Stomach (tissue), 9 donors: ENCODE data around the gene TMEM203. TPM values are rescaled to one million over a fixed set of nuclear protein-coding genes. Genes with fewer than 3 reads are reported as not detected.

ENCODE experiments used
- DNase-seq, 2 donors: peaks; one replicate each; pipeline versions ENCODE4 v3.0.0 to v3.0.0-alpha.2; 2013 to 2019
- H3K27ac ChIP-seq, 5 donors: fragments of 200-600 bp in 4 of 5; sonication (generic) in 4 of 5; one replicate each; pipeline ENCODE4 v1.5.1; 2013 to 2019; ENCODE audit warnings: mild to moderate bottlenecking in 1 of 5, moderate library complexity in 1 of 5
- H3K27me3 ChIP-seq, 3 donors: fragments of 200-600 bp; sonication (generic); one replicate each; pipeline ENCODE4 v1.5.1; 2017 to 2019; ENCODE audit warnings: mixed run types in 1 of 3
- H3K36me3 ChIP-seq, 4 donors: fragments of 200-600 bp; sonication (generic); 1 replicate in 3 of 4; 2 replicates in 1 of 4; pipeline ENCODE4 v1.5.1; 2016 to 2019
- H3K4me1 ChIP-seq, 4 donors: fragments of 200-600 bp; sonication (generic); one replicate each; pipeline ENCODE4 v1.5.1; 2016 to 2019
- H3K4me3 ChIP-seq, 4 donors: fragments of 200-600 bp; sonication (generic) in 3 of 4; one replicate each; pipeline ENCODE4 v1.5.1; 2016 to 2019; ENCODE audit warnings: mild to moderate bottlenecking in 1 of 4
- H3K9me3 ChIP-seq, 4 donors: fragments of 200-600 bp; sonication (generic); one replicate each; pipeline ENCODE4 v1.5.1; 2016 to 2019
- EP300 ChIP-seq: sonication (generic); formaldehyde crosslinking; IDR thresholded peaks from one replicate; pipeline ENCODE4 v1.6.1; 2017; ENCODE audit warnings: antibody characterized with exemption
- POLR2A ChIP-seq, 4 donors: fragments of 450-650 bp; IDR thresholded peaks; one replicate each; pipeline ENCODE4 v1.6.1; 2016; ENCODE audit warnings: antibody characterized with exemption in 4 of 4, control low read depth in 2 of 4, mild to moderate bottlenecking in 1 of 4, moderate library complexity in 1 of 4
- POLR2AphosphoS5 ChIP-seq, 3 donors: sonication (generic); formaldehyde crosslinking; IDR thresholded peaks; one replicate each; pipeline ENCODE4 v1.6.1; 2016; ENCODE audit warnings: antibody characterized with exemption in 3 of 3
- WGBS, 5 donors: extraction: QIAGEN DNeasy Blood & Tissue Kit in 3 of 5; methylation state at CpG; one replicate each; pipeline versions ENCODE4 v1.1.5 to v1.1.7; 2013 to 2018; 5-methylcytosine and 5-hydroxymethylcytosine counted together
- intact Hi-C: fragments of 100-400 bp; cut with DNase I; formaldehyde crosslinking; loops from one replicate; pipeline ENCODE4 v1.15.1; 2023; ENCODE audit warnings: low total_unique reads
- polyA plus RNA-seq, 3 donors: library from polyadenylated mRNA; stranded (reverse); fragments of 200-250 nt; gene quantifications; one replicate each; pipeline ENCODE4 v1.2.3, GENCODE V29; 2013
- total RNA-seq, 5 donors: library from RNA; depleted of rRNA; stranded (reverse); fragments of >200 nt; gene quantifications; one replicate each; pipeline versions ENCODE4 v1.1.0 to v1.2.3, GENCODE V29; 2014 to 2016
- TF ChIP-seq, protein P1 (sequence below), 7 experiments: fragments of 450-650 bp in 4 of 7; fragments of 200-600 bp in 3 of 7; sonication (generic) in 3 of 7; IDR thresholded peaks; one replicate each; pipeline ENCODE4 v1.5.1; 2016 to 2019; ENCODE audit warnings: antibody characterized with exemption in 7 of 7, control low read depth in 2 of 7, mild to moderate bottlenecking in 1 of 7
- donor health status: healthy with polysubstance abuse.
- donor health status: Bipolar disorder and iron deficiency.
- donor health status: healthy.

The TMEM203 gene
- total and polyA plus RNA-seq, 8 donors: 20.6 to 37.0 (median 29.4) TPM

DNA sequence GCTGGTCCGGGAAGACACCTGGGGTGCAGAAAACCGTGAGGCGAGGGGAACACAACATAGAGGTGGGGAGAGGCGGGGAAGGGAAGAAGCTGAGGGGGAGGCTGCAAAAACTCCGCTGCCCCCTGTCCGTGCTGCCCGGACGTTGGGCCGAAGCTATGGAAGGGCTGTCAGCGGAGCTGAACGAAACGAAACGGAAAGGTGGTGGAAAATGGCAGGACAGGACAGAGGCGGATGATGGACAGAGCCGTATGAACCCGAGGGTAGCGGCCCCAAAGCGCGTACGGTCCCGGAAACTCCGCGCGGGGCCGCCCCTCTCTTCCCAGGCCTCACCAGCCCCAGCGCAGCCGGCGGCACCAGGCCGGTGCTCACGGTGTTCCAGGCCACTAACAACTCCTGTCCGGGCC is 17.4 kb downstream of the TMEM203 start:
- TF ChIP-seq POLR2A (IDR thresholded peaks at IDR 0.05) (no peak), POLR2AphosphoS5 (IDR thresholded peaks at IDR 0.05) (no peak), EP300 (no peak)
- TF ChIP-seq, protein P1, sequence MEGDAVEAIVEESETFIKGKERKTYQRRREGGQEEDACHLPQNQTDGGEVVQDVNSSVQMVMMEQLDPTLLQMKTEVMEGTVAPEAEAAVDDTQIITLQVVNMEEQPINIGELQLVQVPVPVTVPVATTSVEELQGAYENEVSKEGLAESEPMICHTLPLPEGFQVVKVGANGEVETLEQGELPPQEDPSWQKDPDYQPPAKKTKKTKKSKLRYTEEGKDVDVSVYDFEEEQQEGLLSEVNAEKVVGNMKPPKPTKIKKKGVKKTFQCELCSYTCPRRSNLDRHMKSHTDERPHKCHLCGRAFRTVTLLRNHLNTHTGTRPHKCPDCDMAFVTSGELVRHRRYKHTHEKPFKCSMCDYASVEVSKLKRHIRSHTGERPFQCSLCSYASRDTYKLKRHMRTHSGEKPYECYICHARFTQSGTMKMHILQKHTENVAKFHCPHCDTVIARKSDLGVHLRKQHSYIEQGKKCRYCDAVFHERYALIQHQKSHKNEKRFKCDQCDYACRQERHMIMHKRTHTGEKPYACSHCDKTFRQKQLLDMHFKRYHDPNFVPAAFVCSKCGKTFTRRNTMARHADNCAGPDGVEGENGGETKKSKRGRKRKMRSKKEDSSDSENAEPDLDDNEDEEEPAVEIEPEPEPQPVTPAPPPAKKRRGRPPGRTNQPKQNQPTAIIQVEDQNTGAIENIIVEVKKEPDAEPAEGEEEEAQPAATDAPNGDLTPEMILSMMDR (IDR thresholded peaks at IDR 0.05): no peak
- Histone ChIP-seq H3K36me3 (peaks cover 42 to 73% (median 69%) of the 10 kb centered on the region in 4 donors), H3K27ac (peak overlapping the region; percentile 96 to 97 (median 96)), H3K4me3 (peak overlapping the region; percentile 95 to 99 (median 97)), H3K4me1 (peaks cover 35 to 77% (median 71%) of the 10 kb centered on the region in 4 donors), H3K9me3 (no peaks in the 10 kb centered on the region), H3K27me3 (no peaks in the 10 kb centered on the region)
- intact Hi-C loops: loop anchor here (10.0 kb wide), 2 partner anchors 47 to 73 kb away; partner anchors contain the start of genes DPP7 and SLC34A3
- WGBS, 5 donors: 0 to 1% (median 1%) methylated on average over 30 to 31 of the region's 31 CpGs
- no peak for DNase-seq

DNA sequence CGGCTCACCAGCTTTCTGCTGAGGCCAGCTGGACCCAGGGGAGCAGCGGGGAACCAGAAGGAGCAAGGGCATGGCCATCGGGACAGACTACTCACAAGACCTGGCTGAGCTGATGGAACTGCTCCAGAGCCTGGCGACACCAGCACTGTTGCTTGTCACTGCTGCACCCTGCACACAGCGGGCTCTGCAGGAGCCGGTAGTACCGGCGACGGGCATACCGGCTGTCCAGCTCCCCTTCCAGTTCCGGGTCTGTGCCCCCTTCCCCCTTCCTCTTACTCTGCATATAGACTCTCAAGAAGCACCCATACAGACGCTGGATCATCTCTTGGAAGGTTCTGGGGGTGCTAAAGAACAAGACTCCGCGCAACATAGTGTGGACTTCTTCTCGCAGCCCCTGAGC is 18.1 kb downstream of the TMEM203 start:
- no peak for TF ChIP-seq POLR2A (IDR thresholded peaks at IDR 0.05)
- no peak for TF ChIP-seq POLR2AphosphoS5 (IDR thresholded peaks at IDR 0.05)
- TF ChIP-seq EP300: no peak
- TF ChIP-seq, protein P1 (IDR thresholded peaks at IDR 0.05): no peak
- DNase-seq: no peak
- intact Hi-C loops: loop anchor here (10.0 kb wide), 2 partner anchors 47 to 73 kb away; partner anchors contain the start of genes DPP7 and SLC34A3
- Histone ChIP-seq H3K27me3 (no peaks in the 10 kb centered on the region), H3K27ac (no peak overlapping the region), H3K9me3 (no peaks in the 10 kb centered on the region), H3K4me1 (peaks cover 35 to 72% (median 67%) of the 10 kb centered on the region in 4 donors), H3K4me3 (peak overlapping the region; percentile 95 to 99 (median 97)), H3K36me3 (peaks cover 49 to 80% (median 73%) of the 10 kb centered on the region in 4 donors)
- 80 to 86% (median 82%) methylated on average over 15 of the region's 15 CpGs for WGBS, 5 donors

DNA sequence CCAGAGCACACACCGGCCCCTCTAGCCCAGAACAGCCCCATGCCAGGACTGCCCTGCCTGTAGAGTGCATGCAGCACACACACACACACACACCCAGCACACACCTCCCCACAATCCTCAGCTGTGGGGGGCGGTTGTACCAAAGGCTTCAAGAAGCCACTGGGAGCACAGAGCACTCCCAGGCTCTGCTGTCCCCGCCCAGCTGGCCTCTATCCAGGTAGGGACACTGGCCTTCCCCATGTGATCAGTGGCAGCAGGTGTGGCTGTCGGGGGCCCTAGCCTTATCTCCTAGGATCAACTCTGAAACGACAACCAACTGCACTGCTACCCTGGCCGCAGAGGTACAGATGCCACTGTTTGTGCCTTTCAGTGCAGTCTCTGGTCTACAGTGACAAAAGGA is 19.1 kb downstream of the TMEM203 start:
- intact Hi-C loops: loop anchor here (10.0 kb wide), 2 partner anchors 48 to 72 kb away; partner anchors contain the start of genes DPP7 and SLC34A3
- peaks cover 35 to 62% (median 57%) of the 10 kb centered on the region in 4 donors for H3K4me1 ChIP-seq
- no peak for DNase-seq

DNA sequence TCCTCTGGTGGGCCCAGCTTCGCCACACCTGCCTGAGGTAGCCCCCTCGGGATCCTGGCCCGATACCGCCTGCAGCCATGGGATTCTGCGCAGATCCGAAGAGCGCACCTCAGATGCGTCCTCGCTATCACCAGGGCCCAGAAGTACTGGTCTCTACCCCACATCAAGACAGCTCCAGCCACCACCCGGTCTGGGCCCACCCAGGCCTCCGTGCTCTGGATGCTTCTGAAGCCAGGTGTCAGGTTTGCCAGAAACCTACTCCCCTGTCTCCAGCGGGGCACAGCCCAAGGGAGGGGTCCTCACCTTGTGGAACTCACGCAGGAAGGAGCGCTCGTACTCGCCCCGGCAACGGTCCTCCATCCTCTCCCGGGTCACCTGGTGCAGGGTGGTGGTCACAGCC is 19.5 kb downstream of the TMEM203 start:
- Histone ChIP-seq H3K27me3 (no peaks in the 10 kb centered on the region), H3K4me1 (peaks cover 35 to 58% (median 53%) of the 10 kb centered on the region in 4 donors), H3K36me3 (peaks cover 59 to 80% (median 73%) of the 10 kb centered on the region in 4 donors), H3K9me3 (no peaks in the 10 kb centered on the region), H3K27ac (no peak overlapping the region), H3K4me3 (peak overlapping the region in 1 of 4 donors; percentile 99)
- no peak for TF ChIP-seq POLR2A (IDR thresholded peaks at IDR 0.05)
- TF ChIP-seq, protein P1 (IDR thresholded peaks at IDR 0.05): no peak
- TF ChIP-seq POLR2AphosphoS5 (IDR thresholded peaks at IDR 0.05): no peak
- TF ChIP-seq EP300: no peak
- WGBS, 5 donors: 92 to 95% (median 95%) methylated on average over 9 to 19 of the region's 19 CpGs
- DNase-seq: no peak
- intact Hi-C loops: loop anchor here (10.0 kb wide), 2 partner anchors 49 to 71 kb away; partner anchors contain the start of genes DPP7 and SLC34A3

More for the DNA sequence above, 19.1 kb downstream of the TMEM203 start:
- Histone ChIP-seq H3K36me3 (peaks cover 59 to 80% (median 73%) of the 10 kb centered on the region in 4 donors), H3K27ac (no peak overlapping the region), H3K9me3 (no peaks in the 10 kb centered on the region), H3K4me3 (peak overlapping the region in 2 of 4 donors; percentile 96 to 99), H3K27me3 (no peaks in the 10 kb centered on the region)
- TF ChIP-seq EP300: no peak
- 50 to 75% (median 65%) methylated on average over 2 to 6 of the region's 6 CpGs for WGBS, 5 donors
